Uterus (tissue), 4 donors: ENCODE results near the gene SIAH1. TPM values are rescaled to one million over a fixed set of nuclear protein-coding genes. Genes with fewer than 3 reads are reported as not detected.
"Not testable (repeated sequence)": the region's sequence is repeated elsewhere in the genome, so short reads cannot be mapped to it uniquely, and the experiment has no call there.

Experiments used
- DNase-seq, 2 donors: peaks; one replicate each; pipeline ENCODE4 v3.0.0-alpha.2; 2019 to 2020
- H3K27ac ChIP-seq, 2 donors: fragments of 200-600 bp; sonication (generic); 1 replicate in 1 of 2; 2 replicates in 1 of 2; pipeline ENCODE4 v1.5.1; 2016 to 2018
- H3K27me3 ChIP-seq, 2 donors: fragments of 200-600 bp; sonication (generic); one replicate each; pipeline ENCODE4 v1.5.1; 2018 to 2019; ENCODE audit warnings: control low read depth in 1 of 2
- H3K36me3 ChIP-seq, 2 donors: fragments of 200-600 bp; sonication (generic); one replicate each; pipeline ENCODE4 v1.5.1; 2019; ENCODE audit warnings: control low read depth in 1 of 2
- H3K4me1 ChIP-seq, 2 donors: fragments of 200-600 bp; sonication (generic); one replicate each; pipeline ENCODE4 v1.5.1; 2018 to 2019; ENCODE audit warnings: control low read depth in 1 of 2
- H3K4me3 ChIP-seq, 2 donors: fragments of 200-600 bp; sonication (generic); 1 replicate in 1 of 2; 2 replicates in 1 of 2; pipeline ENCODE4 v1.5.1; 2018 to 2019; ENCODE audit warnings: mild to moderate bottlenecking in 1 of 2
- H3K9me3 ChIP-seq, 2 donors: fragments of 200-600 bp; sonication (generic); one replicate each; pipeline ENCODE4 v1.5.1; 2019; ENCODE audit warnings: control low read depth in 1 of 2
- CTCF ChIP-seq, 4 experiments: fragments of 200-600 bp in 2 of 4; fragments of 450-650 bp in 2 of 4; sonication (generic) in 2 of 4; IDR thresholded peaks; one replicate each; pipeline ENCODE4 v1.5.1; 2016 to 2019; ENCODE audit warnings: antibody characterized with exemption in 4 of 4, mild to moderate bottlenecking in 2 of 4, moderate library complexity in 1 of 4
- POLR2A ChIP-seq, 2 donors: fragments of 450-650 bp; IDR thresholded peaks; one replicate each; pipeline ENCODE4 v1.6.1; 2016; ENCODE audit warnings: antibody characterized with exemption in 2 of 2, mild to moderate bottlenecking in 1 of 2, moderate library complexity in 1 of 2
- intact Hi-C: fragments of 100-400 bp; cut with DNase I; formaldehyde crosslinking; loops from one replicate; pipeline ENCODE4 v1.15.1; 2023; ENCODE audit warnings: low total_unique reads
- total RNA-seq, 4 donors: library from RNA; depleted of rRNA in 3 of 4; stranded (reverse); fragments of >200 nt in 3 of 4; gene quantifications; one replicate each; pipeline versions ENCODE4 v1.1.0 to v1.2.4, GENCODE V29; 2014 to 2023
- donor health status: DM: yes; HTN: yes; CAD: no.

The SIAH1 gene
- total RNA-seq, 4 donors from 2014 or later, result 28.2 to 79.4 (median 41.6) TPM

- no peak overlapping the region for H3K4me3 ChIP-seq
- DNase-seq, result no peak
- H3K27me3 ChIP-seq, result no peaks in the 10 kb centered on the region
- H3K4me1 ChIP-seq, result no peaks in the 10 kb centered on the region
- intact Hi-C loops, result no loop called here
- no peaks in the 10 kb centered on the region for H3K9me3 ChIP-seq
- TF ChIP-seq POLR2A (IDR thresholded peaks at IDR 0.05) (no peak), CTCF (IDR thresholded peaks at IDR 0.05) (no peak)
- H3K27ac ChIP-seq, result no peak overlapping the region
- no peaks in the 10 kb centered on the region for H3K36me3 ChIP-seq
These were observed 35.2 kb upstream of the SIAH1 start for GRCh38 chr16:48420437-48420836.

- H3K27ac ChIP-seq, H3K27me3 ChIP-seq, intact Hi-C loops, H3K9me3 ChIP-seq, H3K4me3 ChIP-seq, DNase-seq, H3K4me1 ChIP-seq, H3K36me3 ChIP-seq: not testable (repeated sequence)
These were observed 31.4 kb upstream of the SIAH1 start for GRCh38 chr16:48416617-48417016.

GRCh38 chr16:48413272-48413671, 28.1 kb upstream of the SIAH1 start:
- TF ChIP-seq CTCF (IDR thresholded peaks at IDR 0.05), result no peak
- no peak for TF ChIP-seq POLR2A (IDR thresholded peaks at IDR 0.05)
- H3K27ac ChIP-seq, result no peak overlapping the region
- intact Hi-C loops, result no loop called here
- H3K4me3 ChIP-seq, result no peak overlapping the region
- DNase-seq, result no peak
- no peaks in the 10 kb centered on the region for H3K36me3 ChIP-seq
- H3K9me3 ChIP-seq, result no peaks in the 10 kb centered on the region
- no peaks in the 10 kb centered on the region for H3K27me3 ChIP-seq
- H3K4me1 ChIP-seq, result no peaks in the 10 kb centered on the region

- H3K4me1 ChIP-seq, result no peaks in the 10 kb centered on the region
- no peak for DNase-seq
- intact Hi-C loops, result no loop called here
- no peak overlapping the region for H3K27ac ChIP-seq
- H3K36me3 ChIP-seq, result no peaks in the 10 kb centered on the region
- no peak overlapping the region for H3K4me3 ChIP-seq
- TF ChIP-seq CTCF (IDR thresholded peaks at IDR 0.05) (no peak), POLR2A (IDR thresholded peaks at IDR 0.05) (no peak)
- H3K9me3 ChIP-seq, result no peaks in the 10 kb centered on the region
- H3K27me3 ChIP-seq, result no peaks in the 10 kb centered on the region
These were observed 24.8 kb upstream of the SIAH1 start for GRCh38 chr16:48409839-48410632.

- no peaks in the 10 kb centered on the region for H3K36me3 ChIP-seq
- no peaks in the 10 kb centered on the region for H3K9me3 ChIP-seq
- H3K27me3 ChIP-seq, result no peaks in the 10 kb centered on the region
- no peak overlapping the region for H3K4me3 ChIP-seq
- TF ChIP-seq POLR2A (IDR thresholded peaks at IDR 0.05), result no peak
- TF ChIP-seq CTCF (IDR thresholded peaks at IDR 0.05), result no peak
- intact Hi-C loops, result no loop called here
- H3K27ac ChIP-seq, result no peak overlapping the region
- DNase-seq, result no peak
- H3K4me1 ChIP-seq, result no peaks in the 10 kb centered on the region
These were observed 23.5 kb upstream of the SIAH1 start for GRCh38 chr16:48408688-48409087.
